Astrocyte (in vitro differentiated cells and primary cell): ENCODE measurements around the gene TIMM22.

Experiments
- CTCF ChIP-seq: IDR thresholded peaks from 2 replicates; pipeline ENCODE4 v1.5.1; 2011; ENCODE audit warnings: low read depth, mild to moderate bottlenecking, inconsistent platforms, low read length, moderate library complexity; ENCODE audit not compliant: insufficient read depth
- EZH2 ChIP-seq: IDR thresholded peaks from 2 replicates; pipeline ENCODE4 v1.6.1; 2012; ENCODE audit warnings: mild to moderate bottlenecking, low read length, inconsistent platforms; ENCODE audit not compliant: insufficient read depth

GRCh38 chr17:1012823-1013728, 16.1 kb downstream of the TIMM22 start:
- no peak for TF ChIP-seq CTCF
- no peak for TF ChIP-seq EZH2
